Tibial artery (tissue), 4 donors: Measurements from ENCODE around the gene ITGAE.

Experiments used
- DNase-seq, 2 donors: peaks; one replicate each; pipeline ENCODE4 v3.0.0-alpha.2; 2019
- H3K27ac ChIP-seq, 2 donors: fragments of 200-600 bp; sonication (generic) in 1 of 2; 1 replicate in 1 of 2; 2 replicates in 1 of 2; pipeline ENCODE4 v1.5.1; 2018 to 2019; ENCODE audit warnings: mild to moderate bottlenecking in 1 of 2
- H3K27me3 ChIP-seq, 2 donors: fragments of 200-600 bp; sonication (generic) in 1 of 2; one replicate each; pipeline versions ENCODE4 v1.5.1 to v1.6.0; 2016 to 2019
- H3K36me3 ChIP-seq, 3 donors: fragments of 200-600 bp; sonication (generic) in 2 of 3; one replicate each; pipeline ENCODE4 v1.5.1; 2016 to 2019; ENCODE audit warnings: mild to moderate bottlenecking in 2 of 3
- H3K4me1 ChIP-seq, 4 donors: fragments of 200-600 bp; sonication (generic) in 2 of 4; 1 replicate in 3 of 4; 2 replicates in 1 of 4; pipeline ENCODE4 v1.5.1; 2016 to 2019
- H3K4me3 ChIP-seq, 2 donors: fragments of 200-600 bp; sonication (generic) in 1 of 2; 1 replicate in 1 of 2; 2 replicates in 1 of 2; pipeline ENCODE4 v1.5.1; 2018 to 2019; ENCODE audit warnings: mild to moderate bottlenecking in 2 of 2
- H3K9me3 ChIP-seq, 3 donors: fragments of 200-600 bp; sonication (generic) in 1 of 3; one replicate each; pipeline ENCODE4 v1.5.1; 2016 to 2019
- CTCF ChIP-seq, 2 experiments: fragments of 200-600 bp in 1 of 2; fragments of 450-650 bp in 1 of 2; IDR thresholded peaks; one replicate each; pipeline ENCODE4 v1.5.1; 2017 to 2019; ENCODE audit warnings: antibody characterized with exemption in 2 of 2, mild to moderate bottlenecking in 1 of 2, moderate library complexity in 1 of 2
- intact Hi-C: fragments of 100-400 bp; cut with DNase I; formaldehyde crosslinking; loops from one replicate; pipeline ENCODE4 v1.15.0; 2023; ENCODE audit warnings: low total_unique reads

The ITGAE gene

DNA sequence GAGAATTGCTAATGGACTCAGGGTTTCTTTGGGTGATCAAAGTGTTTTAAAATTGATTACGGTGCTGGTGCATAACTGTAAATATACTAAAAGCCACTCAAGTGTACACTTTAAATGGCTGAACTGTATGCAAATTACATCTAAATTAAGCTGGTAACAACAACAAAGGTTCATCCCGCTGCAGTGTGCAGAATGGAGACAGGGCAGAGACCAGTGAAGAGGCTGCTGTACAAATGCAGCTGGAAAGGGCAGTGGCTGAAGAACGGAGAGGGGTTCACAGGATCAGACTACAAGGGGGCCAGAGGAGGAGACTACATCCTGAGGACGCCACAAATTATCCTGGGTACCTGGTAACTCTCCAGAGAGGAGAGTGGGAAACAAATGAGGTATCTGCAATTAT lies 9.0 kb upstream of the ITGAE start:
- Histone ChIP-seq H3K36me3 (peaks cover 58 to 86% (median 81%) of the 10 kb centered on the region in 3 donors), H3K27me3 (no peaks in the 10 kb centered on the region), H3K9me3 (no peaks in the 10 kb centered on the region), H3K27ac (no peak overlapping the region), H3K4me1 (no peaks in the 10 kb centered on the region), H3K4me3 (no peak overlapping the region)
- no peak for DNase-seq
- TF ChIP-seq CTCF (IDR thresholded peaks at IDR 0.05), result no peak
- intact Hi-C loops, result no loop called here

- peaks cover 49 to 77% (median 73%) of the 10 kb centered on the region in 3 donors for H3K36me3 ChIP-seq
- no peak for DNase-seq
- H3K9me3 ChIP-seq, result no peaks in the 10 kb centered on the region
- H3K27ac ChIP-seq, result no peak overlapping the region
- no peak for TF ChIP-seq CTCF (IDR thresholded peaks at IDR 0.05)
- H3K27me3 ChIP-seq, result no peaks in the 10 kb centered on the region
- H3K4me1 ChIP-seq, result no peaks in the 10 kb centered on the region
- no peak overlapping the region for H3K4me3 ChIP-seq
- intact Hi-C loops, result no loop called here
Measured at GRCh38 chr17:3809135-3809534, 8.1 kb upstream of the ITGAE start.

GRCh38 chr17:3808701-3809100 lies 7.7 kb upstream of the ITGAE start:
- no peak overlapping the region for H3K4me3 ChIP-seq
- H3K4me1 ChIP-seq, result no peaks in the 10 kb centered on the region
- no peak overlapping the region for H3K27ac ChIP-seq
- TF ChIP-seq CTCF (IDR thresholded peaks at IDR 0.05), result no peak
- peaks cover 45 to 73% (median 68%) of the 10 kb centered on the region in 3 donors for H3K36me3 ChIP-seq
- intact Hi-C loops, result no loop called here
- no peak for DNase-seq
- no peaks in the 10 kb centered on the region for H3K27me3 ChIP-seq
- no peaks in the 10 kb centered on the region for H3K9me3 ChIP-seq

DNA sequence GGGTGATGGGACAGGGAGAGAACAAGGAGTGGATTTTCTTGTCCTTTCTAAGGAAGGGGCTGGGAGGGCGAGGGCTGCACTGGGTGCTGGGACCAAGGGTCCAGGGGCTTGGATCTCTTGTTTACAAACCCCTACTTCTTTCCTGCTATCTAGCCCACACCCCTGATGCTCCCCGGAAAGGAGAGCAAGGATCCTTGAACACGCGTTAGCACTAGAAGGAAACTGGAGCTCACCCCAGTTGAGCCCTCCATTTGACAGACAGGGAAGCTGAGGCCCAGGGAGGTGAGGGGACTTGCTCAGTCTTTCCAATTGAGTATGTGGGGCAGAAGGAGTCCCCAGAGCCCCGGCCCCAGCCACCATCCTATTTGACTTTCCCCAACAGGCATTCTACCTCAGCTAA lies 4.6 kb upstream of the ITGAE start:
- Histone ChIP-seq H3K36me3 (peaks cover 17 to 42% (median 38%) of the 10 kb centered on the region in 3 donors), H3K4me3 (no peak overlapping the region), H3K27ac (no peak overlapping the region), H3K27me3 (no peaks in the 10 kb centered on the region), H3K9me3 (no peaks in the 10 kb centered on the region), H3K4me1 (no peaks in the 10 kb centered on the region)
- intact Hi-C loops, result no loop called here
- no peak for DNase-seq
- TF ChIP-seq CTCF (IDR thresholded peaks at IDR 0.05), result no peak

DNA sequence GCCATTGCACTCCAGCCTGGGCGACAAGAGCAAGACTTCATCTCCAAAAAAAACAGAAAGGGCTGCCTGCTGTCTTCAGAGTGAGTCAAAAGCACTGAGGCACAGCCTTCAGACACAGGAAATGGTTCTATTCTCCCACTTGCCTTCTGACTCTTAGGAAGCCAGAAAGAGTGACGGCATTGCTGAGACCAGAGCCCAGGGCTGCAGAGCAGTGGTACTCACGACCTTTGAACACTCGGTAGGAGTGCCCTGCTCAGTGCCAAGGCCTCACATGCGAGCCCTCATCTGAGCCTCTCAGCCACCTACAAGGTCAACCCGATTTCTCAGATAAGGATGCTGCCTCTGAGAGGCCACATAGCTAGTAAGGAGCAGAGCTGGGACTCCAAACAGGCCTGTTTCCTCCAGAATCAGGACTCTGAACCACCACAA lies 3.5 kb upstream of the ITGAE start:
- Histone ChIP-seq H3K4me1 (no peaks in the 10 kb centered on the region), H3K4me3 (no peak overlapping the region), H3K27me3 (no peaks in the 10 kb centered on the region), H3K27ac (no peak overlapping the region), H3K9me3 (no peaks in the 10 kb centered on the region), H3K36me3 (peaks cover 7 to 31% (median 30%) of the 10 kb centered on the region in 3 donors)
- intact Hi-C loops, result no loop called here
- DNase-seq, result no peak
- TF ChIP-seq CTCF (IDR thresholded peaks at IDR 0.05), result no peak

DNA sequence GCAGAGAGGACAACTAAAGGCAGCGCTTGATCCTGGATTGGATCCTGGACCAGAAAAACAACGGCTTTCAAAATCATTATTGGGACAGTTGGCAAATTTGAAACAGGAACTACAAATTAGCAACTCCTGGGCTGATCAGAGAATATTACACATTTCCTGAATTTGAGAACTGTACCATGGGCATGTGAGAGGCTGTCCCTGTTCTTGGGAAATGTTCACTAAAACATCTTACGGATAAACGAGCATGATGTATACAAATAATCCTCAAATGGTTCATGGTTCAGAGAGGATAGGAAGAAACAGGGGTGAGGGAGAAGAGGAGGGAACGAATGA lies 2.3 kb upstream of the ITGAE start:
- TF ChIP-seq CTCF (IDR thresholded peaks at IDR 0.05), result no peak
- Histone ChIP-seq H3K4me3 (no peak overlapping the region), H3K9me3 (no peaks in the 10 kb centered on the region), H3K36me3 (peaks cover 0 to 19% (median 18%) of the 10 kb centered on the region in 3 donors), H3K4me1 (no peaks in the 10 kb centered on the region), H3K27ac (no peak overlapping the region), H3K27me3 (peaks cover 0 to 3% of the 10 kb centered on the region in 2 donors)
- no peak for DNase-seq
- intact Hi-C loops, result no loop called here
